Upper lobe of left lung (tissue), 4 donors: ENCODE measurements around the gene IP6K3.

Experiments
- EP300 ChIP-seq, 4 donors: sonication (generic); formaldehyde crosslinking; IDR thresholded peaks; one replicate each; pipeline ENCODE4 v1.5.1; 2017; ENCODE audit warnings: antibody characterized with exemption in 4 of 4, control low read depth in 2 of 4
- POLR2A ChIP-seq, 4 donors: fragments of 450-650 bp; IDR thresholded peaks; one replicate each; pipeline ENCODE4 v1.5.1; 2016 to 2017; ENCODE audit warnings: antibody characterized with exemption in 4 of 4, mild to moderate bottlenecking in 2 of 4
- POLR2AphosphoS5 ChIP-seq, 2 donors: sonication (generic); formaldehyde crosslinking; IDR thresholded peaks; one replicate each; pipeline ENCODE4 v1.5.1; 2017; ENCODE audit warnings: antibody characterized with exemption in 2 of 2
- TF ChIP-seq, protein P1 (sequence below), 6 experiments: fragments of 450-650 bp in 4 of 6; fragments of 200-600 bp in 2 of 6; sonication (generic) in 2 of 6; IDR thresholded peaks; one replicate each; pipeline ENCODE4 v1.5.1; 2016 to 2019; ENCODE audit warnings: antibody characterized with exemption in 6 of 6

GRCh38 chr6:33691456-33692077, 55.1 kb downstream of the IP6K3 start:
- TF ChIP-seq EP300 (IDR thresholded peaks at IDR 0.05) (no peak), POLR2A (IDR thresholded peaks at IDR 0.05) (no peak), POLR2AphosphoS5 (IDR thresholded peaks at IDR 0.05) (no peak)
- TF ChIP-seq, protein P1, sequence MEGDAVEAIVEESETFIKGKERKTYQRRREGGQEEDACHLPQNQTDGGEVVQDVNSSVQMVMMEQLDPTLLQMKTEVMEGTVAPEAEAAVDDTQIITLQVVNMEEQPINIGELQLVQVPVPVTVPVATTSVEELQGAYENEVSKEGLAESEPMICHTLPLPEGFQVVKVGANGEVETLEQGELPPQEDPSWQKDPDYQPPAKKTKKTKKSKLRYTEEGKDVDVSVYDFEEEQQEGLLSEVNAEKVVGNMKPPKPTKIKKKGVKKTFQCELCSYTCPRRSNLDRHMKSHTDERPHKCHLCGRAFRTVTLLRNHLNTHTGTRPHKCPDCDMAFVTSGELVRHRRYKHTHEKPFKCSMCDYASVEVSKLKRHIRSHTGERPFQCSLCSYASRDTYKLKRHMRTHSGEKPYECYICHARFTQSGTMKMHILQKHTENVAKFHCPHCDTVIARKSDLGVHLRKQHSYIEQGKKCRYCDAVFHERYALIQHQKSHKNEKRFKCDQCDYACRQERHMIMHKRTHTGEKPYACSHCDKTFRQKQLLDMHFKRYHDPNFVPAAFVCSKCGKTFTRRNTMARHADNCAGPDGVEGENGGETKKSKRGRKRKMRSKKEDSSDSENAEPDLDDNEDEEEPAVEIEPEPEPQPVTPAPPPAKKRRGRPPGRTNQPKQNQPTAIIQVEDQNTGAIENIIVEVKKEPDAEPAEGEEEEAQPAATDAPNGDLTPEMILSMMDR (IDR thresholded peaks at IDR 0.05) = no peak
